A673 (cell line): ENCODE data around the gene TECPR1. TPM values are rescaled to one million over a fixed set of nuclear protein-coding genes. Genes with fewer than 3 reads are reported as not detected.

Experiments
- BruUV-seq: library from RNA; stranded (reverse); fragments of 400-500 nt; replicated peaks from 2 replicates; lab custom pipeline; 2021; lab: Mats Ljungman, UMichigan
- CTCF ChIA-PET: fragments of 300-600 bp; sonication (Branson Sonifier 250); formaldehyde crosslinking; loops from one replicate; lab custom pipeline; 2022; ENCODE audit warnings: antibody characterized with exemption; lab: Charles Lee
- POLR2A ChIA-PET: fragments of 300-600 bp; sonication (Branson Sonifier 250); formaldehyde crosslinking; loops from one replicate; lab custom pipeline; 2022; ENCODE audit warnings: antibody characterized with exemption; ENCODE audit not compliant: low non-redundant PET; lab: Charles Lee
- DNase-seq: peaks from one replicate; pipeline ENCODE4 v3.0.0-alpha.2; 2015; ENCODE audit warnings: low spot score
- H3K27ac ChIP-seq: fragments of 200-600 bp; sonication (generic); 2 replicates; pipeline ENCODE4 v1.5.1; 2016; ENCODE audit warnings: mixed run types, low read depth, mild to moderate bottlenecking, mixed read lengths, antibody characterized with exemption, low read length; ENCODE audit not compliant: poor library complexity, severe bottlenecking
- H3K27me3 ChIP-seq: fragments of 200-600 bp; sonication (generic); replicated peaks from 2 replicates; pipeline ENCODE4 v1.6.1; 2017; ENCODE audit warnings: mixed run types, low read depth, mild to moderate bottlenecking, mixed read lengths, antibody characterized with exemption, low read length; ENCODE audit not compliant: insufficient read depth, poor library complexity
- H3K36me3 ChIP-seq: fragments of 200-600 bp; sonication (generic); 2 replicates; pipeline ENCODE4 v1.6.1; 2016; ENCODE audit warnings: mixed run types, mild to moderate bottlenecking, mixed read lengths, antibody characterized with exemption, low read length; ENCODE audit not compliant: insufficient read depth, poor library complexity, severe bottlenecking
- H3K4me1 ChIP-seq: fragments of 200-600 bp; sonication (generic); 2 replicates; pipeline ENCODE4 v1.6.1; 2017; ENCODE audit warnings: mixed run types, mild to moderate bottlenecking, mixed read lengths, antibody characterized with exemption, low read length; ENCODE audit not compliant: insufficient read depth, poor library complexity, severe bottlenecking
- H3K4me3 ChIP-seq: fragments of 200-600 bp; sonication (generic); 2 replicates; pipeline ENCODE4 v1.5.1; 2016; ENCODE audit warnings: low read depth, mixed run types, mild to moderate bottlenecking, mixed read lengths, low read length; ENCODE audit not compliant: poor library complexity, severe bottlenecking
- H3K9me3 ChIP-seq: fragments of 200-600 bp; sonication (generic); 2 replicates; pipeline ENCODE4 v1.6.1; 2016; ENCODE audit warnings: mixed run types, low read depth, mild to moderate bottlenecking, mixed read lengths, antibody characterized with exemption, low read length; ENCODE audit not compliant: poor library complexity, severe bottlenecking
- EZH2 ChIP-seq: fragments of 200-600 bp; sonication (generic); IDR thresholded peaks from 2 replicates; pipeline ENCODE4 v1.6.1; 2017; ENCODE audit warnings: borderline replicate concordance, low read depth, mild to moderate bottlenecking, mixed read lengths, antibody characterized with exemption, low read length; ENCODE audit not compliant: poor library complexity, severe bottlenecking
- intact Hi-C: fragments of 100-400 bp; cut with micrococcal nuclease; formaldehyde crosslinking; loops from one replicate; pipeline ENCODE4 v1.10.0; 2022; ENCODE audit not compliant: unreplicated experiment
- total RNA-seq: library from RNA; stranded (reverse); gene quantifications from 2 replicates; pipeline ENCODE4 v1.2.3, GENCODE V29; 2021
- TF ChIP-seq, protein P1 (sequence below): fragments of 300-800, 200-600 bp; sonication (generic); conservative IDR thresholded peaks from 2 replicates; pipeline ENCODE4 v1.5.1; 2017; ENCODE audit warnings: low read depth, mild to moderate bottlenecking, antibody characterized with exemption, low read length, moderate library complexity, mixed read lengths

Gene TECPR1
- total RNA-seq, 1 experiment from 2014 or later, result 25.9 TPM

DNA sequence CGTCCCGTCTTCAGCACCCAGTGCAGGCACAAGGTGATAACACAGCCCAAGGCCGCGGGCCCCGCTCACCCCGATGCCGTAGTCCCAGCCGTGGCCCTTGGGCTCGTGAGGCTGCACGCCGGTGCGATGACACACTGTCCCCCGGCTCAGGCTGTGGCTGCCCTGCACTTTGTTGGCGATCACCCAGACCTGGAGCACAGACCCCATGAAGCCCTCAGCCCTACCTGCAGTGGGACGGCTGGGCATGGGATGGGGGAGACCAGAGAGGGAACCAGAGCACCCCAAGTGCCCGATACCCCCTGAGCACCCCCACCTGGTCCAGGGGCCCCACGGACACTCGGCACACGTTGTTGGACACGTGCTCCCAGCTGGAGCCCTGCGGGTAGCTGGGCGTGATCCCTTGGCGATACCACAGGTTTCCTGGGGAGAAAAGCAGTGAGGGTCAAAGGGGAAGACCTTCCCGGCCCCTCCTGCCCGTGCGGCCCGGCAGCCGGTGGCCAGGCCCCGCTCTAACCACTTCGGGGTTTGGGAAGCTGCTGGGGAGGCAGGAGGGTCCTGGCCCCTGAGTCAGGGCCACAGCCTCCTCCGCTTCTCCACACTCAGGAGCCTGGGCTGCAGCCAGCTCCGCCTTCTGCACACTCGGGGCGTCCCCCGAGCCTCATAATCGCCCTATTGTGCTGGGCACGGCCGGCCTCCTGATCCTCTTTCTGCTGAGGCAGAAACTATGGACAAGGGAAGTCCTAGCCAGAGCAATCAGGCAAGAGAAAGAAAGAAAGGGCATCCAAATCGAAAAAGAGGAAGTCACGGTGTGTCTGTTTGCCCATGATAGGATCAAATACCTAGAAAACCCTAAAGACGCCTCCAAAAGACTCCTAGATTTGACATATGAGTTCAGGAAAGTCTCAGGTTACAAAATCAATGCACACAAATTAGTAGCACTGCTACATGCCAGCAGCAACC, 34.1 kb downstream of the TECPR1 start:
- no peaks in the 10 kb centered on the region for H3K4me1 ChIP-seq
- no peak for TF ChIP-seq EZH2
- CTCF ChIA-PET, result no interaction called here
- no peak overlapping the region for H3K27ac ChIP-seq
- H3K36me3 ChIP-seq, result no peaks in the 10 kb centered on the region
- intact Hi-C loops, result no loop called here
- no peak for DNase-seq
- no peaks in the 10 kb centered on the region for H3K27me3 ChIP-seq
- no peaks in the 10 kb centered on the region for H3K9me3 ChIP-seq
- BruUV-seq, result no TSS peak
- POLR2A ChIA-PET, result no interaction called here
- no peak overlapping the region for H3K4me3 ChIP-seq

DNA sequence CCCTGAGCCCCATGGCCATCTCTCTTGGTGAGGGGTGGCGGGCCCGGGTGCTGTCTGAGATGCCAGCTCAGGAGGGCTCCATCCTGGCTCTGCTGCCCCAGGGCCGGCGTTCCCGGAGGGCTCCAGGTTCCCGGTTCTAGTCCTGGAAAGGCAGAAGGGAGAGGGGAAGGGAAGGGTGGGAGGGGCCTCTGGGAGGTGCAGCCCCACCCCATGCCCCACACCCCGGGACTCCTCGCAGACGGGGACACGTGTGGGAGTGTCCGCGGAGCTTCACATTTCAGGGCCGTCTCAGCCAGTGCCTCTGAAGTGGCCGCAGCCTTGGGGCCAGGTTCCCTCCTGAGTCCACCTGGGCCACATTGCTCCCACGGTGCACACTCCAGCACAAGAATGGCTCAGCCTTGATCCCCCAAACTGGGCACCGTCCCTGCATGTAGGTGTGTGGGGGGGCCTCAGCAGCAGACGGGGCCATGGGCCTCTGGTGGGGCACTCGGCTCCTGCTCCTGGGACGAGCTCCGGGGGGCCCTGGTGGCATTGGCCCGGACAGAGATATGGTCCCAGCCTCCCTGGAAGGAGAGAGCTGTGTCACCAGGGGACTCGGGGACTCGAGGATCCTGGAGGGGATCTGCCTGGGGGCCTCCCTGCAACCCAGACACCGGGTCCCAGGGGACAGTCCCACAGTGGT, 35.0 kb downstream of the TECPR1 start:
- H3K36me3 ChIP-seq, result no peaks in the 10 kb centered on the region
- no peak for DNase-seq
- intact Hi-C loops, result no loop called here
- no peaks in the 10 kb centered on the region for H3K4me1 ChIP-seq
- H3K4me3 ChIP-seq, result no peak overlapping the region
- ChIA-PET POLR2A (no interaction called here), CTCF (no interaction called here)
- no TSS peak for BruUV-seq
- H3K27ac ChIP-seq, result no peak overlapping the region
- TF ChIP-seq, protein P1, sequence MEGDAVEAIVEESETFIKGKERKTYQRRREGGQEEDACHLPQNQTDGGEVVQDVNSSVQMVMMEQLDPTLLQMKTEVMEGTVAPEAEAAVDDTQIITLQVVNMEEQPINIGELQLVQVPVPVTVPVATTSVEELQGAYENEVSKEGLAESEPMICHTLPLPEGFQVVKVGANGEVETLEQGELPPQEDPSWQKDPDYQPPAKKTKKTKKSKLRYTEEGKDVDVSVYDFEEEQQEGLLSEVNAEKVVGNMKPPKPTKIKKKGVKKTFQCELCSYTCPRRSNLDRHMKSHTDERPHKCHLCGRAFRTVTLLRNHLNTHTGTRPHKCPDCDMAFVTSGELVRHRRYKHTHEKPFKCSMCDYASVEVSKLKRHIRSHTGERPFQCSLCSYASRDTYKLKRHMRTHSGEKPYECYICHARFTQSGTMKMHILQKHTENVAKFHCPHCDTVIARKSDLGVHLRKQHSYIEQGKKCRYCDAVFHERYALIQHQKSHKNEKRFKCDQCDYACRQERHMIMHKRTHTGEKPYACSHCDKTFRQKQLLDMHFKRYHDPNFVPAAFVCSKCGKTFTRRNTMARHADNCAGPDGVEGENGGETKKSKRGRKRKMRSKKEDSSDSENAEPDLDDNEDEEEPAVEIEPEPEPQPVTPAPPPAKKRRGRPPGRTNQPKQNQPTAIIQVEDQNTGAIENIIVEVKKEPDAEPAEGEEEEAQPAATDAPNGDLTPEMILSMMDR, result no peak
- no peaks in the 10 kb centered on the region for H3K9me3 ChIP-seq
- no peaks in the 10 kb centered on the region for H3K27me3 ChIP-seq

DNA sequence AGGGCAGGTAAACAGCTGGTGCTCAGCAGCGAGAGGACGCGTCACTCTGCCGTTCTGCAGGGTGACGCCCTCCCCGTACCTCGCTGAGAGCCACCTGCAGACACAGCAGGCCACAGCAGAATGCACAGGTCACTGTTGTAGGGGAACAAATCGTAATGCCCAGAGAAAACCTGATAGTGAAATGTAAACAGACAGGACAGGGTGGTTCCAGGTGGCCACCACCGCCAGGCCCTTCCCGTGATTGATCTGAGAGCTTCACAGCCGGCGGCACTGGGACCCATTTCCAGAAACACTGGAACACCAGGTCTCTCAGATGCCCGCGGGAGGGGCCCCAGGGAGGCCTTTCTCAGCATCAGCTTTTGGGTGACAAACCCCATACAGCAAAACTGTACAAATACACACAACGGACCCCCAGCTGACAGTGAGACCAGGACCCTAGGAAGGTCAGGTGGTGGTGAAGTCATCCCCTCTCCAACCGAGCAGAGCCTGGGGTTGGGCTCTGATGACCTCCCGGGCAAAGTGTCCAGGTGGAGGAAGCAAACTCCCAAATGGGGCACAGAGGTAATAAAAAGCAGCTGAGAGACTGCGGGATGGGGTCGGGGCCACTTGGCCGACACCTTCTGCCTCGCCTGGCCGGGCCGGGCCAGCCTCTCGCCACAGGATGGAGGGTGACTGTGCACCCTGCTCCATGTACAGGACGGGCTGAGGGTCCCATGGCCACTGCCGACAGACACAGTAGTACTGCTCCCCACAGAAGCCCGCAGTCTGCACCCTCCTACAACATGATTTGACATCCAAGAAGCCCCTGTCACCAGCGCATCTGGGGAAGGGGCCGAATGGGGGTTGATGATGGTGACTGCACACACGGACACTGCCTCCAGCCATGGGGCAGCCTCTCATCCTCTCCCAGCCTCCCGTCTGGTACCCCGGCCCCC, 36.2 kb downstream of the TECPR1 start:
- TF ChIP-seq, protein P1, result no peak
- TF ChIP-seq EZH2, result no peak
- Histone ChIP-seq H3K4me3 (no peak overlapping the region), H3K36me3 (no peaks in the 10 kb centered on the region), H3K27me3 (no peaks in the 10 kb centered on the region), H3K27ac (no peak overlapping the region), H3K9me3 (no peaks in the 10 kb centered on the region), H3K4me1 (no peaks in the 10 kb centered on the region)
- CTCF ChIA-PET, result no interaction called here
- BruUV-seq, result TSS peak; percentile 59
- intact Hi-C loops, result no loop called here
- POLR2A ChIA-PET, result no interaction called here
- no peak for DNase-seq
